Kidney (tissue), 14 donors: ENCODE results near the gene RBMS3. TPM values are rescaled to one million over a fixed set of nuclear protein-coding genes. Genes with fewer than 3 reads are reported as not detected.
"Not testable (repeated sequence)": the region's sequence is repeated elsewhere in the genome, so short reads cannot be mapped to it uniquely, and the experiment has no call there.

ENCODE experiments used
- DNase-seq, 5 donors: peaks; one replicate each; pipeline ENCODE4 v3.0.0-alpha.2; 2013 to 2020
- FAIRE-seq: peaks from 2 replicates; lab custom pipeline; 2012; peaks lifted over from hg19 to GRCh38; lab: Jason Lieb, UNC
- H3K27ac ChIP-seq, 2 donors: one replicate each; pipeline ENCODE4 v1.7.0; 2013; ENCODE audit warnings: low read depth in 2 of 2, low read length in 2 of 2, inconsistent platforms in 1 of 2
- H3K27me3 ChIP-seq: one replicate; pipeline ENCODE4 v1.7.1; 2013; ENCODE audit warnings: low read length, inconsistent platforms; ENCODE audit not compliant: control insufficient read depth, insufficient read depth
- H3K36me3 ChIP-seq, 3 donors: one replicate each; pipeline versions ENCODE4 v1.7.0 to v1.7.1; 2013; ENCODE audit warnings: low read length in 3 of 3, control low read depth in 1 of 3, inconsistent platforms in 1 of 3; ENCODE audit not compliant: insufficient read depth in 3 of 3, control insufficient read depth in 2 of 3
- H3K4me1 ChIP-seq, 3 donors: one replicate each; pipeline versions ENCODE4 v1.7.0 to v1.7.1; 2013; ENCODE audit warnings: low read length in 3 of 3, inconsistent platforms in 1 of 3, low read depth in 1 of 3; ENCODE audit not compliant: control insufficient read depth in 2 of 3, insufficient read depth in 2 of 3
- H3K4me3 ChIP-seq, 3 donors: one replicate each; pipeline versions ENCODE4 v1.7.0 to v1.8.1; 2013; ENCODE audit warnings: low read length in 3 of 3, control low read depth in 1 of 3, inconsistent platforms in 1 of 3
- H3K9ac ChIP-seq, 3 donors: one replicate each; pipeline versions ENCODE4 v1.7.0 to v1.7.1; 2013; ENCODE audit warnings: low read length in 3 of 3, control low read depth in 1 of 3, inconsistent platforms in 1 of 3
- H3K9me3 ChIP-seq, 3 donors: one replicate each; pipeline versions ENCODE4 v1.7.0 to v1.7.1; 2013; ENCODE audit warnings: low read length in 3 of 3, control low read depth in 1 of 3, inconsistent platforms in 1 of 3; ENCODE audit not compliant: control insufficient read depth in 2 of 3, insufficient read depth in 1 of 3
- intact Hi-C: fragments of 100-400 bp; cut with DNase I; formaldehyde crosslinking; loops from one replicate; pipeline ENCODE4 v1.11.1; 2022
- polyA plus RNA-seq: library from polyadenylated mRNA; stranded (reverse); fragments of 350-450 nt; fragmentation: Illumina TruSeq; extraction: RNeasy Lipid Tissue Mini Kit (QIAGEN cat#74804); gene quantifications from one replicate; pipeline ENCODE4 v1.2.3, GENCODE V29; 2014; ENCODE audit warnings: low read depth, low replicate concordance; ENCODE audit not compliant: insufficient read depth
- total RNA-seq: library from RNA; stranded (reverse); fragmentation: NEBNext Ultra II Directional; extraction: Animal tissue kit (Norgen Biotek cat#: 25700); gene quantifications from one replicate; pipeline ENCODE4 v1.2.1, GENCODE V29; 2021
- TF ChIP-seq, protein P1 (sequence below): IDR thresholded peaks from 3 replicates; pipeline ENCODE4 v1.5.1; 2012; ENCODE audit warnings: mild to moderate bottlenecking, moderate library complexity, borderline replicate concordance; ENCODE audit not compliant: insufficient read depth; ENCODE audit errors: extremely low read depth
- donor health status: control.
- donor health status: control.
- donor health status: control.
- donor health status: control.
- donor health status: control.
- donor health status: DM: yes; HTN: yes; CAD: no.
- donor health status: Normal renal cell carcinoma (clear cell type).

The RBMS3 gene
- total and polyA plus RNA-seq, 2 donors from 2014 or later: 3.2 to 48.8 TPM

DNA sequence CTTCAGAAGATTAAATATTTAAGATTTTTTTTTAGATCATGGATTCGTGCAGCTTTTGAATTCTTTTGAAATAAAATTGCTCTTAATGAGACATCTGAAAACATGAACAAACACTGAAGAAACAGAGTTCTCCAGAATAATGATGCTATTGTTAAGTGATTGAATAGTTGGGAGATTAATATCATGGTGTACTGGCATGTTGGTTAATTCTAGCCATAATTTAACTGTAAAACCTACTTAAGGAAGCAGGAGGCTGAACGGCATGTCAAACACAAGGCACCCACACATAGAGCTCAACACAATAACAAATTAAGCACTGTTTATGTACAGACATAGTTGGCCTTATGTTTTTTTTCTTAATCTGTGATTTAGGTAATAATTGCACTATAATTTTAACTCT lies 185.6 kb downstream of the RBMS3 start:
- H3K36me3 ChIP-seq: no peaks in the 10 kb centered on the region
- no peaks in the 10 kb centered on the region for H3K4me1 ChIP-seq
- no peaks in the 10 kb centered on the region for H3K27me3 ChIP-seq
- DNase-seq (no peak), FAIRE-seq (no peak)
- intact Hi-C loops: no loop called here
- TF ChIP-seq, protein P1, sequence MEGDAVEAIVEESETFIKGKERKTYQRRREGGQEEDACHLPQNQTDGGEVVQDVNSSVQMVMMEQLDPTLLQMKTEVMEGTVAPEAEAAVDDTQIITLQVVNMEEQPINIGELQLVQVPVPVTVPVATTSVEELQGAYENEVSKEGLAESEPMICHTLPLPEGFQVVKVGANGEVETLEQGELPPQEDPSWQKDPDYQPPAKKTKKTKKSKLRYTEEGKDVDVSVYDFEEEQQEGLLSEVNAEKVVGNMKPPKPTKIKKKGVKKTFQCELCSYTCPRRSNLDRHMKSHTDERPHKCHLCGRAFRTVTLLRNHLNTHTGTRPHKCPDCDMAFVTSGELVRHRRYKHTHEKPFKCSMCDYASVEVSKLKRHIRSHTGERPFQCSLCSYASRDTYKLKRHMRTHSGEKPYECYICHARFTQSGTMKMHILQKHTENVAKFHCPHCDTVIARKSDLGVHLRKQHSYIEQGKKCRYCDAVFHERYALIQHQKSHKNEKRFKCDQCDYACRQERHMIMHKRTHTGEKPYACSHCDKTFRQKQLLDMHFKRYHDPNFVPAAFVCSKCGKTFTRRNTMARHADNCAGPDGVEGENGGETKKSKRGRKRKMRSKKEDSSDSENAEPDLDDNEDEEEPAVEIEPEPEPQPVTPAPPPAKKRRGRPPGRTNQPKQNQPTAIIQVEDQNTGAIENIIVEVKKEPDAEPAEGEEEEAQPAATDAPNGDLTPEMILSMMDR: no peak
- no peak overlapping the region for H3K9ac ChIP-seq
- H3K9me3 ChIP-seq: no peaks in the 10 kb centered on the region
- no peak overlapping the region for H3K27ac ChIP-seq
- H3K4me3 ChIP-seq: no peak overlapping the region

DNA sequence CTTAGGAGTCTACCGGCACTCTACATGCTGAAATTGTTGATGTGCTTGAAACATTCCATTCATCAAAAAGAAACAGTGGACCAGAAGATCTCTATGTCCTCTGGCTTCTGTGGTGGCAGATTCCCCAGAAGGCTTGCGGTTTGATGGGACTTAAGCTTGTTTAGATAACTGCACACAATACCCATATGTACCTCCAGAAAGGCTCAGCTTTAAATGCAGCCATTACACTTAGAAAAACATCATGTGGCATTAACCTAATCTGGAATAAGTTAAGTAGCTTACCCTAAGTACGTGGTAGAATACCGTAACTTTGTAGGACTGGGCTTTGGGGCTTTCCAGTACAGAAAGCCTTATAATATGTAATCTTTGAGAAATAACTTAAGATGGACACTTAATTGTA lies 187.3 kb downstream of the RBMS3 start:
- H3K36me3 ChIP-seq: no peaks in the 10 kb centered on the region

DNA sequence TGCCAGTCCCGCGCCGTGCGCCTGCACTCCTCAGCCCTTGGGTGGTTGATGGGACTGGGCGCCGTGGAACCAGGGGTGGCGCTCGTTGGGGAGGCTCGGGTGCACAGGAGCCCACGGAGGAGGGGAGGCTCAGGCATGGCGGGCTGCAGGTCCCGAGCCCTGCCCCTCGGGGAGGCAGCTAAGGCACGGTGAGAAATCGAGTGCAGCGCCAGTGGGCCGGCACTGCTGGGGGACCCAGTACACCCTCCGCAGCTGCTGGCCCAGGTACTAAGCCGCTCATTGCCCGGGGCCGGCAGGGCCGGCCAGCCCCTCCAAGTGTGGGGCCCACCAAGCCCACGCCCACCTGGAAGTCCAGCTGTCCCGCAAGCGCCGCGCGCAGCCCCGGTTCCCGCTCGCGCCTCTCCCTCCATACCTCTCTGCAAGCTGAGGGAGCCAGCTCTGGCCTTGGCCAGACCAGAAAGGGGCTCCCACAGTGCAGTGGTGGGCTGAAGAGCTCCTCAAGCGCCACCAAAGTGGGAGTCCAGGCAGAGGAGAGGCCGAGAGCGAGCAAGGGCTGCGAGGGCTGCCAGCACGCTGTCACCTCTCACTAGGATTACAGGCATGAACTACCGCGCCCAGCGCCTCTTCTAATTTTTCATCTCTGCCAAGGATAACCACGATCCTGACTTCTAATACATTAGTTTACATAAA lies 192.8 kb downstream of the RBMS3 start:
- H3K4me3 ChIP-seq, H3K4me1 ChIP-seq, DNase-seq, H3K27ac ChIP-seq, H3K9ac ChIP-seq, H3K27me3 ChIP-seq, intact Hi-C loops, H3K9me3 ChIP-seq, H3K36me3 ChIP-seq, FAIRE-seq: not testable (repeated sequence)

More for the DNA sequence above, 187.3 kb downstream of the RBMS3 start:
- intact Hi-C loops: no loop called here
- no peaks in the 10 kb centered on the region for H3K27me3 ChIP-seq
- TF ChIP-seq, protein P1: no peak
- H3K9me3 ChIP-seq: no peaks in the 10 kb centered on the region
- H3K9ac ChIP-seq: no peak overlapping the region
- no peak for DNase-seq
- no peak overlapping the region for H3K27ac ChIP-seq
- no peak overlapping the region for H3K4me3 ChIP-seq
- no peak for FAIRE-seq
- no peaks in the 10 kb centered on the region for H3K4me1 ChIP-seq

GRCh38 chr3:29475305-29475840 lies 194.5 kb downstream of the RBMS3 start:
- Histone ChIP-seq H3K36me3 (no peaks in the 10 kb centered on the region), H3K27ac (no peak overlapping the region), H3K4me1 (no peaks in the 10 kb centered on the region), H3K9ac (no peak overlapping the region), H3K4me3 (no peak overlapping the region), H3K27me3 (no peaks in the 10 kb centered on the region), H3K9me3 (no peaks in the 10 kb centered on the region)
- no peak for FAIRE-seq
- TF ChIP-seq, protein P1: no peak
- DNase-seq: no peak
- intact Hi-C loops: no loop called here
